Lower leg skin (tissue), 3 donors: ENCODE data around the gene CEBPZOS.

Experiments used
- CTCF ChIP-seq, 3 donors: fragments of 450-650 bp; IDR thresholded peaks; one replicate each; pipeline ENCODE4 v1.5.1; 2016; ENCODE audit warnings: antibody characterized with exemption in 3 of 3, mild to moderate bottlenecking in 3 of 3, moderate library complexity in 2 of 3
- POLR2A ChIP-seq, 2 donors: fragments of 450-650 bp; IDR thresholded peaks; one replicate each; pipeline ENCODE4 v1.6.1; 2016 to 2017; ENCODE audit warnings: antibody characterized with exemption in 2 of 2, mild to moderate bottlenecking in 1 of 2, moderate library complexity in 1 of 2

GRCh38 chr2:37171624-37171950 lies 24.7 kb upstream of the CEBPZOS start:
- TF ChIP-seq CTCF (IDR thresholded peaks at IDR 0.05), result no peak
- no peak for TF ChIP-seq POLR2A (IDR thresholded peaks at IDR 0.05)
